HEK293 (cell line): ENCODE measurements around the gene ACTR1A.
A peak's percentile ranks its signal among the peaks of the same experiment; 100 is the strongest.

Experiments
- CTCF ChIA-PET: fragments of 350-600 bp; formaldehyde crosslinking; extraction: SDS; loops from one replicate; lab custom pipeline; 2021; ENCODE audit warnings: antibody characterized with exemption; lab: Yijun Ruan, JAX
- POLR2A ChIA-PET: fragments of 300-600 bp; formaldehyde crosslinking; extraction: SDS; loops from one replicate; lab custom pipeline; 2020; ENCODE audit warnings: antibody characterized with exemption, inconsistent platforms; lab: Yijun Ruan, JAX
- H3K27ac ChIP-seq: fragments of 200-500 bp; sonication (Bioruptor generic); 2 replicates; pipeline ENCODE4 v1.5.1; 2014; ENCODE audit warnings: low read depth, low read length, control low read depth, inconsistent platforms; ENCODE audit errors: extremely low read depth
- H3K36me3 ChIP-seq, 2 experiments: fragments of 200-500 bp in 1 of 2; sonication (Bioruptor generic) in 1 of 2; 1 replicate in 1 of 2; 2 replicates in 1 of 2; pipeline ENCODE4 v1.5.1; 2014 to 2017; ENCODE audit warnings: inconsistent platforms in 2 of 2, low read length in 2 of 2; ENCODE audit not compliant: control insufficient read depth in 2 of 2, insufficient read depth in 1 of 2
- H3K4me1 ChIP-seq: fragments of 200-500 bp; sonication (Bioruptor generic); 2 replicates; pipeline ENCODE4 v1.5.1; 2014; ENCODE audit warnings: mild to moderate bottlenecking, low read length, inconsistent platforms; ENCODE audit not compliant: control insufficient read depth, insufficient read depth
- H3K4me3 ChIP-seq: 2 replicates; pipeline ENCODE4 v1.5.1; 2011; ENCODE audit warnings: low read depth, mild to moderate bottlenecking, control low read depth, low read length, moderate library complexity
- H3K9me3 ChIP-seq: fragments of 200-500 bp; sonication (Bioruptor generic); 2 replicates; pipeline ENCODE4 v1.5.1; 2014; ENCODE audit warnings: low read depth, low read length, inconsistent platforms; ENCODE audit not compliant: control insufficient read depth, insufficient read depth
- GLIS1 ChIP-seq: fragments of 450-650 bp; formaldehyde crosslinking; IDR thresholded peaks from 2 replicates; pipeline ENCODE4 v1.5.1; 2016; ENCODE audit warnings: missing biosample characterization, missing genetic modification characterization
- HOXA7 ChIP-seq: sonication (generic); formaldehyde crosslinking; IDR thresholded peaks from 2 replicates; pipeline ENCODE4 v1.8.1; 2022; ENCODE audit warnings: missing genetic modification reagents, borderline replicate concordance
- KLF8 ChIP-seq: fragments of 450-650 bp; formaldehyde crosslinking; IDR thresholded peaks from 2 replicates; pipeline ENCODE4 v1.5.1; 2016; ENCODE audit warnings: missing biosample characterization, missing genetic modification characterization
- SCRT1 ChIP-seq: fragments of 450-650 bp; formaldehyde crosslinking; IDR thresholded peaks from 2 replicates; pipeline ENCODE4 v1.5.1; 2016; ENCODE audit warnings: missing biosample characterization, missing genetic modification characterization, borderline replicate concordance
- SCRT2 ChIP-seq: fragments of 450-650 bp; formaldehyde crosslinking; IDR thresholded peaks from 2 replicates; pipeline ENCODE4 v1.5.1; 2016; ENCODE audit warnings: missing biosample characterization, missing genetic modification characterization
- ZBTB17 ChIP-seq: fragments of 450-650 bp; formaldehyde crosslinking; IDR thresholded peaks from 2 replicates; pipeline ENCODE4 v1.5.1; 2016; ENCODE audit warnings: missing biosample characterization, missing genetic modification characterization
- ZFHX2 ChIP-seq: fragments of 450-650 bp; formaldehyde crosslinking; conservative IDR thresholded peaks from 2 replicates; pipeline ENCODE4 v1.5.1; 2016; ENCODE audit warnings: missing biosample characterization, missing genetic modification characterization
- ZIC2 ChIP-seq: fragments of 450-650 bp; formaldehyde crosslinking; IDR thresholded peaks from 2 replicates; pipeline ENCODE4 v1.5.1; 2016; ENCODE audit warnings: missing biosample characterization, missing genetic modification characterization
- ZNF132 ChIP-seq: fragments of 450-650 bp; formaldehyde crosslinking; IDR thresholded peaks from 2 replicates; pipeline ENCODE4 v1.5.1; 2017; ENCODE audit warnings: missing biosample characterization, missing genetic modification characterization, borderline replicate concordance
- ZNF223 ChIP-seq: fragments of 450-650 bp; formaldehyde crosslinking; IDR thresholded peaks from 2 replicates; pipeline ENCODE4 v1.5.1; 2016; ENCODE audit warnings: missing biosample characterization, missing genetic modification characterization
- ZNF248 ChIP-seq: fragments of 450-650 bp; formaldehyde crosslinking; IDR thresholded peaks from 2 replicates; pipeline ENCODE4 v1.5.1; 2017; ENCODE audit warnings: missing biosample characterization, missing genetic modification characterization
- ZNF280C ChIP-seq: fragments of 450-650 bp; formaldehyde crosslinking; IDR thresholded peaks from 2 replicates; pipeline ENCODE4 v1.5.1; 2016; ENCODE audit warnings: missing biosample characterization, missing genetic modification characterization
- ZNF280D ChIP-seq: fragments of 450-650 bp; formaldehyde crosslinking; IDR thresholded peaks from 2 replicates; pipeline ENCODE4 v1.5.1; 2016; ENCODE audit warnings: missing biosample characterization, missing genetic modification characterization
- ZNF558 ChIP-seq: fragments of 450-650 bp; formaldehyde crosslinking; IDR thresholded peaks from 2 replicates; pipeline ENCODE4 v1.5.1; 2016; ENCODE audit warnings: missing biosample characterization, missing genetic modification characterization
- ZNF610 ChIP-seq: fragments of 450-650 bp; formaldehyde crosslinking; IDR thresholded peaks from 2 replicates; pipeline ENCODE4 v1.5.1; 2016; ENCODE audit warnings: missing biosample characterization, missing genetic modification characterization, borderline replicate concordance
- ZNF660 ChIP-seq: fragments of 450-650 bp; IDR thresholded peaks from 2 replicates; pipeline ENCODE4 v1.5.1; 2018; ENCODE audit warnings: missing biosample characterization, mild to moderate bottlenecking, missing genetic modification characterization
- ZNF664 ChIP-seq: fragments of 450-650 bp; formaldehyde crosslinking; IDR thresholded peaks from 2 replicates; pipeline ENCODE4 v1.5.1; 2016; ENCODE audit warnings: missing biosample characterization, missing genetic modification characterization
- TF ChIP-seq, protein P1 (sequence below): fragments of 450-650 bp; formaldehyde crosslinking; IDR thresholded peaks from 2 replicates; pipeline ENCODE4 v1.5.1; 2017; ENCODE audit warnings: missing biosample characterization, missing genetic modification characterization

Gene ACTR1A

DNA sequence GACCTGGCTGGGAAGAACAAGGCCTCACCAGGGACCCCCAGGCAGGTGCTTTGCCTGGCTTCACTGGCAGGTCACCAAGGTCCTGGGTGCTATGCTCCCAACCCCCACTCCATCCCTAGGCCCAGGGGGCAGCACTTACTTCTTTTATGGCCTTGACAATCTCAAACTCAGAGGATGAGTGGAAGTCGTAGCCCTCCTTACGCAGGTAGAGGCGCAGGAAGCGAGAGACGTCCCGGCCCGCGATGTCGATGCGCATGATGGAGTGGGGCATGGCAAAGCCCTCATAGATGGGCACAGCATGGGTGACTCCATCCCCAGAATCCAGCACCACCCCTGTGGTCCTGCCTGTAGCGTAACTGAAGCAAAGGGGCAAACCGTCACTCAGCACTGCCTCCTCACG, 18.5 kb downstream of the ACTR1A start:
- no peak overlapping the region for H3K4me3 ChIP-seq
- H3K4me1 ChIP-seq: no peaks in the 10 kb centered on the region
- ChIA-PET POLR2A (interaction anchor here (0.8 kb wide), 1 partner anchor 17 kb away, joined by 3 read pairs; no protein-coding TSS in a partner anchor), CTCF (interaction anchor here (0.8 to 1.0 kb wide), 2 partner anchors 90 to 100 kb away, joined by 4 to 6 read pairs; no protein-coding TSS in a partner anchor)
- H3K36me3 ChIP-seq: peaks cover 30 to 98% of the 10 kb centered on the region in 2 experiments
- TF ChIP-seq, protein P1, sequence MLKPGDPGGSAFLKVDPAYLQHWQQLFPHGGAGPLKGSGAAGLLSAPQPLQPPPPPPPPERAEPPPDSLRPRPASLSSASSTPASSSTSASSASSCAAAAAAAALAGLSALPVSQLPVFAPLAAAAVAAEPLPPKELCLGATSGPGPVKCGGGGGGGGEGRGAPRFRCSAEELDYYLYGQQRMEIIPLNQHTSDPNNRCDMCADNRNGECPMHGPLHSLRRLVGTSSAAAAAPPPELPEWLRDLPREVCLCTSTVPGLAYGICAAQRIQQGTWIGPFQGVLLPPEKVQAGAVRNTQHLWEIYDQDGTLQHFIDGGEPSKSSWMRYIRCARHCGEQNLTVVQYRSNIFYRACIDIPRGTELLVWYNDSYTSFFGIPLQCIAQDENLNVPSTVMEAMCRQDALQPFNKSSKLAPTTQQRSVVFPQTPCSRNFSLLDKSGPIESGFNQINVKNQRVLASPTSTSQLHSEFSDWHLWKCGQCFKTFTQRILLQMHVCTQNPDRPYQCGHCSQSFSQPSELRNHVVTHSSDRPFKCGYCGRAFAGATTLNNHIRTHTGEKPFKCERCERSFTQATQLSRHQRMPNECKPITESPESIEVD (tag by site-specific recombination): no peak
- TF ChIP-seq ZBTB17 (tag by site-specific recombination): no peak
- no peak for TF ChIP-seq KLF8 (tag by site-specific recombination)
- TF ChIP-seq ZNF558: no peak
- TF ChIP-seq ZNF660: no peak
- TF ChIP-seq ZNF664 (tag by site-specific recombination): no peak
- no peaks in the 10 kb centered on the region for H3K9me3 ChIP-seq
- H3K27ac ChIP-seq: no peak overlapping the region

GRCh38 chr10:102480396-102480795, 22.1 kb downstream of the ACTR1A start:
- Histone ChIP-seq H3K4me3 (no peak overlapping the region), H3K36me3 (peaks cover 17 to 72% of the 10 kb centered on the region in 2 experiments), H3K9me3 (no peaks in the 10 kb centered on the region), H3K27ac (no peak overlapping the region), H3K4me1 (no peaks in the 10 kb centered on the region)
- TF ChIP-seq ZFHX2 (tag by site-specific recombination) (no peak), GLIS1 (tag by site-specific recombination) (peak; percentile 66), ZNF280D (tag by site-specific recombination) (no peak), ZIC2 (peak; percentile 84)
- ChIA-PET POLR2A (interaction anchor here (0.6 to 1.9 kb wide), 3 partner anchors 12 to 58 kb away, joined by 3 to 5 read pairs (median 4); no protein-coding TSS in a partner anchor), CTCF (interaction anchor here (0.8 to 3.0 kb wide), 6 partner anchors 29 to 312 kb away, joined by 3 to 26 read pairs (median 17); partner anchors contain the start of gene C10orf95)

DNA sequence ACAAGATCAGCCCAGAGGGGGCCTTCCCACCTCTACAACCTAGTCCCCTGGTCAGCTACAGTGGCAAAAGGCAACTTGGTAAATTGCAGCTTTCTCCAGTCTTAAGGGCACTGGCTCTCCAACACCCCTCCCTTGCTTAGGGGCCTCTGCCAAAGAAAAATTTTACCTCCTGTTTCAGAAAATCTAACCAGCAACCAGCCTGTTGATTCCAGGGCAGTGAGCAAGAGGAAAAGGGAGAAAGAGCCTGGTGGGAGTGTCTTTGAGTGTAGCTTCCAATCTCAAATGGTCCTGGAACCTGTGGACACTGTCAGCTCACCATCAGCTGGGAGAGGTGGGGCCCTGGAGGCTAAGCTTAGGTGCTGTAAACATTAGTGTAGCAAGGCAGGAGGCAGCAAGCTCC, 22.9 kb downstream of the ACTR1A start:
- Histone ChIP-seq H3K9me3 (no peaks in the 10 kb centered on the region), H3K36me3 (peaks cover 17 to 65% of the 10 kb centered on the region in 2 experiments), H3K27ac (no peak overlapping the region), H3K4me3 (no peak overlapping the region), H3K4me1 (no peaks in the 10 kb centered on the region)
- TF ChIP-seq ZNF280C (tag by site-specific recombination) (no peak), ZNF223 (tag by site-specific recombination) (no peak), HOXA7 (CRISPR knock-in tag) (no peak), SCRT2 (tag by site-specific recombination) (peak; percentile 65), ZNF248 (tag by site-specific recombination) (no peak), ZNF610 (tag by site-specific recombination) (no peak), SCRT1 (tag by site-specific recombination) (peak; percentile 53; the same call in 1 of the 2 replicates), ZNF132 (tag by site-specific recombination) (no peak)
- CTCF ChIA-PET: interaction anchor here (0.6 to 3.0 kb wide), 14 partner anchors 19 to 311 kb away, joined by 3 to 26 read pairs (median 6); partner anchors contain the start of gene C10orf95
- POLR2A ChIA-PET: interaction anchor here (0.6 to 1.9 kb wide), 6 partner anchors 11 to 93 kb away, joined by 3 to 5 read pairs (median 4); partner anchors contain the start of gene SUFU
